ENCODE measurements around the gene AGAP1.
A peak's percentile ranks its signal among the peaks of the same experiment; 100 is the strongest.
"Not testable (repeated sequence)": the region's sequence is repeated elsewhere in the genome, so short reads cannot be mapped to it uniquely, and the experiment has no call there.

Gene AGAP1

DNA sequence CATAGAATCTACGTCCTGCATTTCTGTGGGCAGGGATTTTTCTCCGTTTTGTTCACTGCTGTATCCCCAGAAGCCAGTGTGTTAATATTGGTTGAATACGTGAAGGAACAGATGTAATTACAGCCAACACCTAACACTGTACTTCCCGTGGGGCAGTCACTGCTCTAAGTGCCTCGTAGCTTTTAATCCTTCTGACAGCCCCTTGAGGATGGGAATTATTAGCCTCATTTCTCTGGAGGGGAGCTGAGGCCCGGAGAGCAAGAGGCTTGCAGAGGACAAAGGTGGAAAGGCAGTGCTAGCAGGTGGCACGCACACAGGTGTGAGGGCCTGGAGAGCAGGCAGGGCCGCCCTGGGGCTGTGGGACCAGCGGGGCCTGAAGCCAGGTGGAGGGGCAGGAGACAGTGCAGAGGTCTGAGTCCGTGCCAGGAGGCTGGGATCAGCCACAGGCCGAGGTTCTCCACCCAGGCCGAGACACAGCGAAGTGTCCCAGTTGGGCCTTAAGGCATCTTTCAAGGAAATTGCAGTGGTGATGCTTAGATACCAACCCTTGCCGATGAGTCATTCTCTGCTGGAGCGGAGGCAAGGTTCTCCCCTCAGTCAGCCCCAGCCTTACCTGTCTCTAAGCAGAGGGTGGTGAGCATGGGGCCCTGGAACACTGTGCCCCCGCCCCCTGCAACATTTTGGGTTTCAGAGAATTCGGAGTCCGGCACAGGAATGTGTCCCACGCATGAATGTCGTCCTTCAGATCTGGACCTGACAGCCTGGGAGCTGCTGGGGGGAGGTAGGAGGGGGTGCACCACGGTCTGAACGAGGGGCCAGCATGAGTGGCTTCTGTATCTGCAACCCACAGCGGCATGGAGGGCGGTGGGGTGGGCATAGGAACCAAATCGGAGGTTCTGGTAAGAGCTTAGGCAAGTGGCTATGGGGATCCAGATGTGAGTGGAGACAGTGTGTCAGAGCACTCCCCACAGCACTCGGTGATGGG, 551.7 kb downstream of the AGAP1 start:
- peak; percentile 50 for DNase-seq (ENCODE audit: low spot score)

GRCh38 chr2:236046715-236047114, 552.9 kb downstream of the AGAP1 start:
- DNase-seq (ENCODE audit: low spot score), result no peak

DNA sequence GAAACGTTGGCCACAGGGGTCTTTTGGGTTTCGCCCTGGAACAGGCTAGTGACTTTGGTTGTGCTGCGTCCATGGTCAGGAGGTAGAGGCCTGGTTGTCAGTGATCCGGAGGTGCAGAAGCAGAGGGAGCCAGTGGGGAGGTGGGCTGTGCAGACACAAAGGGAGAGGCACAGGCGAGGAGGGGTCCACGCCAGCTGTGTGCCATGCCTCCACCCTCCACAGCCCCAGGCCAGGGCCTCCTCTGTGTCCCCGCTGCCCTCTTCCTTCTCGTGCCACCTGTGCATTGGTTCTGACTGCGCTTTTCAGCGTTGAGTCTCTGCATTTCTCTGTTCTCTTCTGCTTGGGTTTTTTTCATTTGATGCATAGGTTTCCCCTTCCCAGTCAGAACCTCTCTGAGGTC, 553.3 kb downstream of the AGAP1 start:
- DNase-seq (ENCODE audit: low spot score), result no peak

- peak; percentile 85 for DNase-seq (ENCODE audit: low spot score)
These were observed 554.2 kb downstream of the AGAP1 start for GRCh38 chr2:236047886-236048540.

GRCh38 chr2:236049981-236050380, 556.1 kb downstream of the AGAP1 start:
- no peak for DNase-seq (ENCODE audit: low spot score)

- no peak for DNase-seq (ENCODE audit: low spot score)
These were observed 557.5 kb downstream of the AGAP1 start for GRCh38 chr2:236051351-236051750.

GRCh38 chr2:236051806-236052205, 558.0 kb downstream of the AGAP1 start:
- no peak for DNase-seq (ENCODE audit: low spot score)

DNA sequence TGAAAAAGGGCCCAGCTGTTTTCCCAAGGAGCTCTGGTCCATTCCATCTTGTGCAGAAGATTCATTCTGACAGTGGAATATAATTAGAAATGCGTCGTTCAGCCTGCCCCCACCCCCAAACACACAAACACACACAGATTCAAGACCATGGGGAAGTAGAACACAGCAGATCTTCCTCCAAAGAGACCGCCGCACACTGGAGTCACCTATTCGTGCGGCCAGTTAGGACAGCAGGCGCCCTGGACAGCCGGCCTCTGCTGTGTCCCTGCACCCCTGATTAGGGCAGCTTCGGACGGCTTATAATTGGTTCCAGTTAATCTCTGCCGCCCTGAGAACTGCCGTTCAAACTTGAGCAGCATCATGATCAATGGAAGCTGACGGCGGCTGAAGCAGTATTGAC, 558.4 kb downstream of the AGAP1 start:
- DNase-seq (ENCODE audit: low spot score), result no peak

DNA sequence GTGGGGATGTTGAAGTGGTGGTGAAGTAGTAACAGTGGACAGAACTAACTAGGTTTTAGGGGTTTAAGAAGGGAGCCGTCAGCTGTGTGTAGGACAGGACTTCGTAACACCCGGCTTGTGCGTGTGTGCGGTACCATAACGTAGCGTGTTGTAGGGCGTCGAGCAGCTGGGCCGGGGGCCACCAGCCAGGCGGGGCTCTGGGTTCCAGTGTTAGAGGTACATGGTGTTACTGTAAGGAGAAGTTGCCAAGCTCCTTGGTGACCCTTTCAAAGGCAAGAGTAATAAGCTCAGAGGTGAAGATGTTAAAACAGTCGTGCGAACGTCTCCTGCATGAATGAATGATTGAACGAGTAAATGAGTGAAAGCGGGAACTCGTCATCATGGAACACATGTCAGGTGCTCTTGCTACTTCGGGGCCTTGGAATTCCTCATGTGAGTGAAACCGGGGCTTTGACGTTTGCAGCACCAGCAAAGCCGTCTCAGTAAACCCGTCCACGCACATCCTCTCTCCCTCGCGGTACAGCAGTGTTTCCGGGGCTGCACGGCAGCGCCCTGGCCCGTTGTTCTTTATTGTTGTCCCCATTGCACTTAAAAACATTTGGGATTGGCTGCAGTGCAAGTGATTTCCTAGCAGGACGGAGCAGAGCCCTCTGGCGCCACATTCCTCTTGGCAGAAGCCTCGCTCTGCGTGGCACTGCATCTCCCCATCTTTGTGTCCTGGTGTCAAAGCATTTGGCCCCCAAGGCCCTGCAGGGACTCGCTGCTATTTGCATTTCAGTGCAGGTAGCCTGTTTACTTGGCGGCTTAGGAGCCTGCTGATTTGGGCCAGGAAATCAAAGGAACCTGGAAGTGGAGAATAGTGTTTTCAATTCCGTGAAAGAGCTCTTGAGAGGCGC, 559.3 kb downstream of the AGAP1 start:
- DNase-seq (ENCODE audit: low spot score), result no peak

GRCh38 chr2:236054125-236054524, 560.3 kb downstream of the AGAP1 start:
- DNase-seq (ENCODE audit: low spot score), result no peak

DNA sequence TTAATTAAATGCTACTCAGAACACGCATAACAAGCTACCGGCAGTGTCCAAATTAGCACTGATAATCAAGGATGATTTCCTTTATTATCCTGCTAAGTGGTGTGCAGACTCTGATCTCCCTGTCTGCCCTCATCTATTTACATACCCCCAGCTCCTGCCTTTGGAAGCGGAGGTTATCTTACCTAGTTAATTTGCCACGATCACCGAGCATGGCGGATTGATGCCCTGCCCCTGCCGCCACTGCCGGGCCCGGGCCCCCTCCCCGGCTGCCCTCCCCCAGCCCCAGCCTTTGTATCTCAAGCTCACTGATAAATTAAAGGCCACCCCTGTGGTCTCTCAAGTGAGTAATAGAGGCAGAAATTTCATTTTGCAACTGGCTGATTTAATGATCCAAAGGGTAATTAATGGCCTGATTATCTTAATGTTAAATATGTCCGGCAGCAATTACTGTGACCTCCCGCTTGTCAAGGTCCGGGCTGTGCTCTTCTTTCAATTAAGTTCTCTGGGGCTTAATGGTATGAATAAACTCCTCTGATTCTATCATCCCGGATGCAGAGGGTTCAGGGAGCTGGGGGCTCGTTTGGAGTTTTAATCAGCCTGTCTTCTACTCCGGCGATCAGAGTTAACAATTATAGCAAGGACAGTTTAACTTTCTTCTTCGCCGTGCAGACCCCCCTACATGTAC, 560.9 kb downstream of the AGAP1 start:
- DNase-seq (ENCODE audit: low spot score), result no peak

DNA sequence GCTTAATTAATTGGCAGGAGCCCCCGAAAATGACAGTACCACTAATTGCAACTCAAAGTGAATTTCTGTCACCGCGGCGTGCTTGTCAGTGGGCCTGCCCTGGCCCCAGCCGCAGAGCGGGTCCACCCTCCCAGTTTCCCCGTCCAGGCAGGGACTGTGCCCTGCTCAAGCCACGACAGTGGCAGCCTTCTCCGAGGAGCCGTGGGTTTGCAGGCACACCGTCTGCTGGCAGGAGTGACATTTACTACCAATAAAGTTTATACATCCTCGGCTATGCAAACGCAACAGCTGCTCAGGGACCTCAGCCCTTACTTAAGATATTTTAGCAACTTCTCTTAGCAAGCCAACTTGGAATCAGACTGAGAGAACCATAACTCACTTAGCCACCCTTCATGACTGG, 561.6 kb downstream of the AGAP1 start:
- DNase-seq (ENCODE audit: low spot score), result no peak

GRCh38 chr2:236056141-236056540, 562.3 kb downstream of the AGAP1 start:
- no peak for DNase-seq (ENCODE audit: low spot score)

GRCh38 chr2:236057375-236057774, 563.5 kb downstream of the AGAP1 start:
- DNase-seq (ENCODE audit: low spot score), result no peak

DNA sequence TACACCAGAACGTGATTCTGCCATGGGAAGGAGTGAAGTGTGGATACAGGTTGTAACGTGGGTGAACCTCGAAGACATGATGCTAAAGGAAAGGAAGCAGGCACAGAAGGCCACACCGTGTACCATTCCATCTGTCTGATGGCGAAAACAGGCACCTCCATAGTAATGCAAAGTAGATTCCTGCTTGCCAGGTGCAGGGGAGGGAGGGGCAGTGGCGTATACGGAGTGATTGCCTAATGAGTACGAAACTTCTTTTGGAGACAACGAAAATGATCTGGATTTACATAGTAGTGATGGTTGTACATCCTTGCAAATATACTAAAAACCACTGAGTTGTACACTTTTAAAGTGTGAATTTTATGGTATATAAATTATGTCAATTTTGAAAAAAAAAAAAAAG, 567.7 kb downstream of the AGAP1 start:
- no peak for DNase-seq (ENCODE audit: low spot score)

DNA sequence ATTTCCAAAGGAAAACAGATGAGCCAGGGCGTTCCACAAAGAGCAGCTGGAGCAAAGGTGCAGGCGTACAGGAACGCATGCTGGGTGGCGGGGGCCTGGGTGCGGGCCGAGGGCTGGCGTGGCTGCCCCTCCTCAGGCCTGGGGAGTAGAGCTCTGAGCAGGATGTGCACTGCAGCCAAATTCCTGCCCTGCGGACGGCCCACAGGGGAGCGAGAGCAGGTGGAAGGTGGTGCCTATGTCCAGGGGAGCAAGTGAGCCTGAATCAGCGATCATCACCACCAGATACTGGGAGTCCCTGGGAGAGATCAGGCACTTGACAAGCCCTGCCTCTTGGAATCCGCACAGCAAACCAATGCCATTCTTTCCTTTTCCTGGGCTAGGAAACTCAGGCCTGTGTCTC, 568.1 kb downstream of the AGAP1 start:
- no peak for DNase-seq (ENCODE audit: low spot score)

- not testable (repeated sequence) for DNase-seq (ENCODE audit: low spot score)
These were observed 569.0 kb downstream of the AGAP1 start for GRCh38 chr2:236062806-236063205.

DNA sequence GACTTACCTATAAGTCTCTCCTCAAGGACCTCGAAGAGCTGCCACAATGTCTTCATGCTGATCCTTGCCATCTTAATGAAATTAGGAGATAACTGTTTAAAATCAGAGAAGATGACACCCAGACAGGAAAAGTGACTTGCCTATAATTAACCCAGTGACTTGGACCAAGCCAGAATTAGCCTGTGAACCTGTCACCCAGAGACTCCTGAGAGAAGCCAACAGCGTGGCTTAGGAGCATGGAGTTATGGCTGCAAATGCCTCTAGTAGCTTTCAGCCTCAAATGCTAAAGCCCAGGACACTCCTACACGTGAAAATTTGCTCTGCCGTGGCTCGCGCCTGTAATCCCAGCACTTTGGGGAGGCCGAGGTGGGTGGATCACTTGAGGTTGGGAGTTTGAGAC, 570.2 kb downstream of the AGAP1 start:
- no peak for DNase-seq (ENCODE audit: low spot score)

GRCh38 chr2:236065314-236066160, 571.7 kb downstream of the AGAP1 start:
- no peak for DNase-seq (ENCODE audit: low spot score)

DNA sequence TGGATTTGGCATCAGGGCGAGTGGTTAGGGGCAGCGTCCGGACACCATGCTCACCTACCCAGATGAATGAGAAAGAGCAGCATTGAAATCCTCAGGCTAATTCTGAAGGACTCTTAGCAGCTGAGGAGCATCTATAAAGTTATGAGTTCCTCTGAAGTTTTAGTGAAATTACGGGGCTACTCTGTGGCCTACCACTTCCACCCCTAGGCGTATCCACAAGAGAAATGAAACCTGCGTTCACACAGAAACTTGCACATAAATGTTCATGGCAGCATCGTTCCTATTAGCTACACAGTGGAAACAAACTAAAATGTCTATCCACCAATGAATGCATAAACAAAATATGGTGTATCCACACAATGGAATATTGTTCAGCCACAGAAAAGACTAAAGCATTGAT, 576.4 kb downstream of the AGAP1 start:
- DNase-seq (ENCODE audit: low spot score), result no peak

DNA sequence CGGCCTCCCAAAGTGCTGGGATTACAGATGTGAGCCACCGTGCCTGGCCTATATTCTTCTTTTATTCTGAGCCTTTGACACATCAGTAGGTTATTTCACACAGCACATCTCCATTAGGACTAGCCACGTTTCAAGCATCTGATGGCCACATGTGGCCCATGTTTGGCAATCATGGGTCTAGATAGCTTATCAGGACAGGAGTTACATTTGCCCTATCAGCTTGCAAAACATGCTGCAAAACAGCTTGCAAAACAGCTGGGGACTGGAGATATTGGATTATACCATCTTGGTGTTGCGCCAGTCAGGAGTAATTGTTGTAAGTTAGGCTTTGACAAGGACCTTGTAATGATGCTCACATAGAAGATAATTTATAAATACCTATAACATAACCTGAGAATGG, 579.4 kb downstream of the AGAP1 start:
- no peak for DNase-seq (ENCODE audit: low spot score)

Measured in kidney tubule cell (primary cell).